H9 (cell line): Measurements from ENCODE around the gene METTL23. TPM values are rescaled to one million over a fixed set of nuclear protein-coding genes. Genes with fewer than 3 reads are reported as not detected.

ENCODE experiments used
- DNase-seq: peaks from one replicate; pipeline ENCODE4 v3.0.0-alpha.2; 2017
- H2AFZ ChIP-seq: one replicate; pipeline ENCODE4 v1.6.1; 2013; ENCODE audit warnings: mild to moderate bottlenecking, low read length, control low read depth, moderate library complexity
- H2AK5ac ChIP-seq: 2 replicates; pipeline ENCODE4 v1.6.1; 2013; ENCODE audit warnings: low read length, control low read depth, mixed read lengths; ENCODE audit not compliant: insufficient read length
- H2BK120ac ChIP-seq: one replicate; pipeline ENCODE4 v1.6.1; 2013; ENCODE audit warnings: low read depth, mild to moderate bottlenecking, low read length, control low read depth, inconsistent platforms; ENCODE audit not compliant: poor library complexity, severe bottlenecking
- H2BK12ac ChIP-seq: 2 replicates; pipeline ENCODE4 v1.6.1; 2013; ENCODE audit warnings: low read length, control low read depth, mixed read lengths, low read depth; ENCODE audit not compliant: insufficient read length
- H2BK15ac ChIP-seq: 2 replicates; pipeline ENCODE4 v1.6.1; 2013; ENCODE audit warnings: low read depth, low read length, control low read depth
- H2BK20ac ChIP-seq: one replicate; pipeline ENCODE4 v1.6.1; 2013; ENCODE audit warnings: low read depth, mild to moderate bottlenecking, low read length, control low read depth, inconsistent platforms; ENCODE audit not compliant: poor library complexity, severe bottlenecking
- H2BK5ac ChIP-seq: 2 replicates; pipeline ENCODE4 v1.6.1; 2013; ENCODE audit warnings: low read length, control low read depth, mixed read lengths; ENCODE audit not compliant: insufficient read length
- H3K14ac ChIP-seq: 2 replicates; pipeline ENCODE4 v1.6.1; 2013; ENCODE audit warnings: low read length, control low read depth; ENCODE audit not compliant: insufficient read depth
- H3K18ac ChIP-seq: 2 replicates; pipeline ENCODE4 v1.6.1; 2013; ENCODE audit warnings: low read depth, mild to moderate bottlenecking, mixed read lengths, low read length, control low read depth; ENCODE audit not compliant: insufficient read length
- H3K23ac ChIP-seq: 2 replicates; pipeline ENCODE4 v1.6.1; 2013; ENCODE audit warnings: low read length, control low read depth, mixed read lengths, low read depth; ENCODE audit not compliant: insufficient read length
- H3K23me2 ChIP-seq: 2 replicates; pipeline ENCODE4 v1.6.1; 2013; ENCODE audit warnings: low read depth, mild to moderate bottlenecking, mixed read lengths, low read length, control low read depth; ENCODE audit not compliant: insufficient read length, poor library complexity, severe bottlenecking
- H3K27ac ChIP-seq: 2 replicates; pipeline ENCODE4 v1.5.1; 2013; ENCODE audit warnings: low read length, control low read depth, mixed read lengths, low read depth; ENCODE audit not compliant: insufficient read length
- H3K27me3 ChIP-seq: 2 replicates; pipeline ENCODE4 v1.6.1; 2013; ENCODE audit warnings: low read length, control low read depth, inconsistent platforms; ENCODE audit not compliant: insufficient read depth
- H3K4ac ChIP-seq: 2 replicates; pipeline ENCODE4 v1.6.1; 2013; ENCODE audit warnings: low read depth, mild to moderate bottlenecking, control low read depth, inconsistent platforms, low read length, moderate library complexity
- H3K4me1 ChIP-seq: 2 replicates; pipeline ENCODE4 v1.6.1; 2013; ENCODE audit warnings: low read length, control low read depth, inconsistent platforms; ENCODE audit not compliant: insufficient read depth
- H3K4me2 ChIP-seq: 2 replicates; pipeline ENCODE4 v1.6.1; 2013; ENCODE audit warnings: low read length, control low read depth, mixed read lengths; ENCODE audit not compliant: insufficient read length, insufficient read depth
- H3K56ac ChIP-seq: 2 replicates; pipeline ENCODE4 v1.6.1; 2013; ENCODE audit warnings: low read depth, mild to moderate bottlenecking, mixed read lengths, low read length, control low read depth; ENCODE audit not compliant: insufficient read length
- H3K79me1 ChIP-seq: 2 replicates; pipeline ENCODE4 v1.6.1; 2013; ENCODE audit warnings: low read depth, mild to moderate bottlenecking, moderate library complexity, low read length, control low read depth, inconsistent platforms; ENCODE audit not compliant: insufficient read depth, poor library complexity, severe bottlenecking
- H3K79me2 ChIP-seq: 2 replicates; pipeline ENCODE4 v1.6.1; 2013; ENCODE audit warnings: low read length, control low read depth, inconsistent platforms; ENCODE audit not compliant: insufficient read depth
- H3K9ac ChIP-seq: 2 replicates; pipeline ENCODE4 v1.6.1; 2013; ENCODE audit warnings: low read length, control low read depth, mixed read lengths; ENCODE audit not compliant: insufficient read length; ENCODE audit errors: extremely low read depth
- H3K9me3 ChIP-seq: one replicate; pipeline ENCODE4 v1.6.1; 2013; ENCODE audit warnings: low read depth, low read length, inconsistent platforms; ENCODE audit not compliant: control insufficient read depth
- H3T11ph ChIP-seq: one replicate; pipeline ENCODE4 v1.6.1; 2013; ENCODE audit warnings: mild to moderate bottlenecking, low read length, control low read depth, inconsistent platforms
- H4K20me1 ChIP-seq: one replicate; pipeline ENCODE4 v1.6.1; 2013; ENCODE audit not compliant: control insufficient read depth, insufficient read length, insufficient read depth
- H4K5ac ChIP-seq: 2 replicates; pipeline ENCODE4 v1.6.1; 2013; ENCODE audit warnings: low read depth, mild to moderate bottlenecking, mixed read lengths, low read length, control low read depth; ENCODE audit not compliant: insufficient read length
- H4K8ac ChIP-seq: replicated peaks from 2 replicates; pipeline ENCODE4 v1.6.1; 2013; ENCODE audit warnings: low read length, control low read depth, mixed read lengths, low read depth; ENCODE audit not compliant: insufficient read length
- H4K91ac ChIP-seq: 2 replicates; pipeline ENCODE4 v1.6.1; 2013; ENCODE audit warnings: low read depth, mild to moderate bottlenecking, moderate library complexity, mixed read lengths, low read length, control low read depth; ENCODE audit not compliant: insufficient read length
- H3K27ac Mint-ChIP-seq, 3 experiments: 2 replicates in 2 of 3; 3 replicates in 1 of 3; pipeline ENCODE4 v1.8.0; 2020 to 2021; ENCODE audit warnings: mixed read lengths in 3 of 3, mild to moderate bottlenecking in 1 of 3, moderate library complexity in 1 of 3
- H3K27me3 Mint-ChIP-seq: 2 replicates; pipeline ENCODE4 v1.8.0; 2021; ENCODE audit warnings: low read depth, mild to moderate bottlenecking, moderate library complexity, mixed read lengths
- H3K36me3 Mint-ChIP-seq, 3 experiments: 2 replicates in 2 of 3; 3 replicates in 1 of 3; pipeline ENCODE4 v1.8.0; 2020 to 2021; ENCODE audit warnings: low read depth in 3 of 3, mixed read lengths in 3 of 3; ENCODE audit not compliant: insufficient read depth in 1 of 3
- H3K4me1 Mint-ChIP-seq, 2 experiments: 2 replicates each; pipeline ENCODE4 v1.8.0; 2020; ENCODE audit warnings: mixed read lengths in 2 of 2
- H3K4me3 Mint-ChIP-seq, 2 experiments: 2 replicates in 1 of 2; 3 replicates in 1 of 2; pipeline ENCODE4 v1.8.0; 2020 to 2021; ENCODE audit warnings: mild to moderate bottlenecking in 2 of 2, mixed read lengths in 2 of 2, moderate library complexity in 1 of 2
- H3K9me3 Mint-ChIP-seq, 2 experiments: 2 replicates in 1 of 2; 3 replicates in 1 of 2; pipeline ENCODE4 v1.8.0; 2020; ENCODE audit warnings: mild to moderate bottlenecking in 2 of 2, mixed read lengths in 2 of 2, moderate library complexity in 1 of 2
- WGBS: extraction: QIAGEN DNeasy Blood & Tissue Kit; methylation state at CpG from one replicate; pipeline ENCODE4 v1.1.7; 2013; ENCODE audit warnings: missing lambda C conversion rate, low lambda C conversion rate, mixed read lengths; ENCODE audit not compliant: insufficient read length; ENCODE audit errors: extremely low coverage; 5-methylcytosine and 5-hydroxymethylcytosine counted together
- total RNA-seq: library from RNA; stranded (reverse); gene quantifications from 2 replicates; pipeline ENCODE4 v1.2.1, GENCODE V29; 2021
- TF ChIP-seq, protein P1 (sequence below): fragments of 200-600 bp; sonication (generic); conservative IDR thresholded peaks from 3 replicates; pipeline ENCODE4 v1.8.0; 2021; ENCODE audit warnings: antibody characterized with exemption, mild to moderate bottlenecking

METTL23 gene
- total RNA-seq, 1 experiment from 2014 or later = 29.9 TPM

DNA sequence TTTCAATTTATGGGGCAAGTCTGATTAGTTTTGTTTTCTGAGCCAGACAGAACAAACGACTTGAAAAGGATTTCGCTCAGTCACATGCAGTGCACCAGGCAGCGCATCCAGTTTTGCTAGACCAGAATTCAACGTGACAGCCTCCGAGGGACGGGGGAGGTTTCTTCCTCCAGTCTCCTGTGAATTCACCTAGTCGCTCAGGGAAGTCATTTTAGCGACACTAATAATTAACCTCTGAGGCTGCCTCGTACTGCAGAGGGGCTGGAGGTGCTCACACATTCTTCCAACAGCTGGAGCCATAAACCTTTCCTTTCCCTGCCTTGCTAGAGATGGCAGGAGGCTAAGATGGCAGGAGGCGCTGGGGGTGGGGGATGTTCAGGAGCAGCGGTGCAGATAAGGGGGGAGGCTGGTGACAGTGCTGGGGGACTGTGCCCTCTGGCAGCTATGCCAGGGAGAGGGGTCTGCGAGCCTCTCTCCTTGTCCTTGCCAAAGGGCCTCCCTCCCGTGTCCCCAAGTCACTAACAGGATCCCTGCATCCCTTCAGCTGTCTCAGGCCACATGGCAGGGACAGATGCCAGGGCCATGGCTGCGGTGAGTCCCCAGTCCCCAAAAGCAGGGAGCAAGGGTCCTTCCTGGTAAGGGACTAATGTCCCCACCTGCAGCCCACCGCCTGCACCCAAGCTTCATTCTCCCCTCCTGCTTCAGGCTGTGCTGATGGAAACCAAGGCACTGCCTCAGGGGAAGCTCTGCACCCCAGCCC is 39.9 kb upstream of the METTL23 start:
- H3K79me1 ChIP-seq = no peaks in the 10 kb centered on the region
- no peak for DNase-seq
- H3K56ac ChIP-seq = no peak overlapping the region
- no peak overlapping the region for H4K91ac ChIP-seq
- no peaks in the 10 kb centered on the region for H3K79me2 ChIP-seq
- no CpG with 5 or more reads among the region's 15 CpGs for WGBS
- H3K18ac ChIP-seq = no peak overlapping the region
- TF ChIP-seq, protein P1, sequence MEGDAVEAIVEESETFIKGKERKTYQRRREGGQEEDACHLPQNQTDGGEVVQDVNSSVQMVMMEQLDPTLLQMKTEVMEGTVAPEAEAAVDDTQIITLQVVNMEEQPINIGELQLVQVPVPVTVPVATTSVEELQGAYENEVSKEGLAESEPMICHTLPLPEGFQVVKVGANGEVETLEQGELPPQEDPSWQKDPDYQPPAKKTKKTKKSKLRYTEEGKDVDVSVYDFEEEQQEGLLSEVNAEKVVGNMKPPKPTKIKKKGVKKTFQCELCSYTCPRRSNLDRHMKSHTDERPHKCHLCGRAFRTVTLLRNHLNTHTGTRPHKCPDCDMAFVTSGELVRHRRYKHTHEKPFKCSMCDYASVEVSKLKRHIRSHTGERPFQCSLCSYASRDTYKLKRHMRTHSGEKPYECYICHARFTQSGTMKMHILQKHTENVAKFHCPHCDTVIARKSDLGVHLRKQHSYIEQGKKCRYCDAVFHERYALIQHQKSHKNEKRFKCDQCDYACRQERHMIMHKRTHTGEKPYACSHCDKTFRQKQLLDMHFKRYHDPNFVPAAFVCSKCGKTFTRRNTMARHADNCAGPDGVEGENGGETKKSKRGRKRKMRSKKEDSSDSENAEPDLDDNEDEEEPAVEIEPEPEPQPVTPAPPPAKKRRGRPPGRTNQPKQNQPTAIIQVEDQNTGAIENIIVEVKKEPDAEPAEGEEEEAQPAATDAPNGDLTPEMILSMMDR = no peak
- H3K27me3 ChIP-seq = no peaks in the 10 kb centered on the region
- Mint-ChIP-seq H3K4me1 (peaks cover 22 to 42% of the 10 kb centered on the region in 2 experiments), H3K27ac (no peak overlapping the region; a peak in 2 of 7 replicates), H3K4me3 (no peak overlapping the region), H3K27me3 (no peaks in the 10 kb centered on the region), H3K9me3 (no peaks in the 10 kb centered on the region; a peak in 1 of 5 replicates), H3K36me3 (0 out of 7 replicates have a peak, but pooled peaks cover 0 to 4% (median 0%) of the 10 kb centered on the region in 3 experiments)
- no peak overlapping the region for H2BK15ac ChIP-seq
- no peak overlapping the region for H4K5ac ChIP-seq
- H4K20me1 ChIP-seq = no peaks in the 10 kb centered on the region
- H3K27ac ChIP-seq = no peak overlapping the region
- H2AK5ac ChIP-seq = no peak overlapping the region
- no peak overlapping the region for H2BK12ac ChIP-seq
- H3K9ac ChIP-seq = no peak overlapping the region
- peaks cover 3% of the 10 kb centered on the region; the same call in 1 of the 2 replicates for H3K4me1 ChIP-seq
- no peak overlapping the region for H2BK120ac ChIP-seq
- no peak overlapping the region; the same call in 1 of the 2 replicates for H3K14ac ChIP-seq
- no peak overlapping the region for H2AFZ ChIP-seq
- no peak overlapping the region for H3K4ac ChIP-seq
- no peaks in the 10 kb centered on the region for H3K23me2 ChIP-seq
- no peak overlapping the region for H3K23ac ChIP-seq
- no peak overlapping the region for H3T11ph ChIP-seq
- H3K9me3 ChIP-seq = no peaks in the 10 kb centered on the region
- H2BK5ac ChIP-seq = no peak overlapping the region
- no peak overlapping the region for H4K8ac ChIP-seq
- no peak overlapping the region for H3K4me2 ChIP-seq
- H2BK20ac ChIP-seq = no peak overlapping the region
